NT2/D1 (cell line): ENCODE results near the gene ATXN1.

Experiments
- SUZ12 ChIP-seq: IDR thresholded peaks from 2 replicates; pipeline ENCODE4 v1.6.1; 2011; ENCODE audit not compliant: insufficient read length, insufficient read depth; ENCODE audit errors: extremely low read depth
- YY1 ChIP-seq: IDR thresholded peaks from 2 replicates; pipeline ENCODE4 v1.6.1; 2011; ENCODE audit not compliant: insufficient read length, insufficient read depth
- ZNF274 ChIP-seq: IDR thresholded peaks from 2 replicates; pipeline ENCODE4 v1.6.1; 2011; ENCODE audit warnings: mild to moderate bottlenecking, low read depth, low read length

- TF ChIP-seq SUZ12 (no peak), YY1 (no peak), ZNF274 (no peak)
Measured at GRCh38 chr6:16711546-16712254, 49.6 kb downstream of the ATXN1 start.
